Activated CD8-positive, alpha-beta memory T cell treated with anti-CD3 and anti-CD28 coated beads for 36 hours (primary cell): ENCODE measurements around the gene VPS18. TPM values are rescaled to one million over a fixed set of nuclear protein-coding genes. Genes with fewer than 3 reads are reported as not detected.

Experiments used
- CTCF ChIA-PET: fragments of 350-600 bp; sonication (Branson Sonifier 250); formaldehyde crosslinking; loops from one replicate; lab custom pipeline; 2021; ENCODE audit warnings: antibody characterized with exemption; lab: Charles Lee
- POLR2A ChIA-PET: fragments of 350-600 bp; sonication (Branson Sonifier 250); formaldehyde crosslinking; loops from one replicate; lab custom pipeline; 2021; ENCODE audit warnings: antibody characterized with exemption; lab: Charles Lee
- total RNA-seq, 2 experiments: library from RNA; stranded (reverse); gene quantifications; one replicate each; pipeline ENCODE4 v1.2.3, GENCODE V29; 2021

Gene VPS18
- total RNA-seq, 2 experiments from 2014 or later: 16.0 to 16.8 TPM

DNA sequence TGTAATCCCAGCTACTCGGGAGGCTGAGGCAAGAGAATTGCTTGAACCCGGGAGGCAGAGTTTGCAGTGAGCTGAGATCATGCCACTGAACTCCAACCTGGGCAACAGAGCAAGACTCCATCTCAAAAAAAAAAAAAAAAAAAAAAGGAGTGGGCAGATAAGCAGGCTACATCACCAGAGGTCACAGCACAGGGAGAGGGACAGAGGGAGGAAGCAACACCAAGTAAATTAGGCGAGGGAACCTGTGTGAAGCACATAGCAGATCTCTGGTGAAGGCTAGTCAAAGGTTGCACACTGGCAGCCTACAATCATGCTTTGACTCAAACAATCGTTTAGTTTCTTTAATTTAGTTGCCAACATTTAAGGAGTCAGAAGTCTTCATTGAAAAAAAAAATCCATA lies 33.1 kb upstream of the VPS18 start:
- CTCF ChIA-PET: interaction anchor here (0.6 to 1.2 kb wide), 3 partner anchors 16 to 116 kb away, joined by 3 to 4 read pairs (median 3); no protein-coding TSS in a partner anchor
- POLR2A ChIA-PET: interaction anchor here (0.7 kb wide), 1 partner anchor 13 kb away, joined by 3 read pairs; no protein-coding TSS in a partner anchor

- POLR2A ChIA-PET: no interaction called here
- CTCF ChIA-PET: interaction anchor here (1.6 kb wide), 1 partner anchor 10 kb away, joined by 5 read pairs; the partner anchor contains the start of gene RHOV
Observed at GRCh38 chr15:40863660-40864270, 30.5 kb upstream of the VPS18 start.

DNA sequence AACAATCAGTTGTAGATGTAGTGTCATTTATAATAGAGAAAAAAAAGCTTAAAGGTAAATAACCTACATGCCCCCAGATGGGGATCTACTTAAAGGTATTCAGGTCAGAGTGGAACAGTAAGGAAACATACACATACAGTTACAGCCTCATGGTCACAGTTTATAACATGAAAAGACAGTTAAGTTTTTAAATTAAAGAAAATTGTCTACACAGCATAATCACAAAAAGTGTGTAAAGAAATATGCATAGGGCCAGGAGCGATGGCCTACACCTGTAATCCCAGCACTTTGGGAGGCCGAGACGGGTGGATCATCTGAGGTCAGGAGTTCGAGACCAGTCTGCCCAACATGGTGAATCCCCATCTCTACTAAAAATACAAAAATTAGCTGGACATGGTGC lies 27.1 kb upstream of the VPS18 start:
- ChIA-PET CTCF (interaction anchor here (1.2 to 1.3 kb wide), 2 partner anchors 8 to 12 kb away, joined by 3 to 4 read pairs; no protein-coding TSS in a partner anchor), POLR2A (interaction anchor here (0.6 kb wide), 1 partner anchor 22 kb away, joined by 5 read pairs; no protein-coding TSS in a partner anchor)

DNA sequence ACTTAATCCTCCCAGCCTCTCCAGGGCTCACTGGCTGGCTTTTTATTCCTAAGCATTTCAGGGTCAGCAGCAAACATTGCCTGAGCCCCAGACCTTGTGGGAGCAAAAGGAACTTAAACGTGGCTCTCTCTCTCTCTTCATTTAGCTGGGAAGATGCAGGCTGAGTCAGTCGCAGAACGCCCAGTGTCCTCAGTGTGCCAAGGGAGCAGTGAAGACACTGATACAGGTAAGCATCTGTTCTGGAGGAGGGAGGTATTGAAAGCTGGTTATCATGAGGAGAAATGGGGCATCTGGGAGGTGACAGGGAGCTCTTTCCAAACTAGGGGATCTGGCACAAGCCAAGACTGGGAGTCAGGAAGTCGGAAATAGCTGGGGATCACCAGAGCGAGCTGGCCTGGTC lies 24.6 kb upstream of the VPS18 start:
- ChIA-PET POLR2A (no interaction called here), CTCF (interaction anchor here (1.1 to 1.3 kb wide), 2 partner anchors 11 to 25 kb away, joined by 3 to 9 read pairs; partner anchors contain the start of gene VPS18)

DNA sequence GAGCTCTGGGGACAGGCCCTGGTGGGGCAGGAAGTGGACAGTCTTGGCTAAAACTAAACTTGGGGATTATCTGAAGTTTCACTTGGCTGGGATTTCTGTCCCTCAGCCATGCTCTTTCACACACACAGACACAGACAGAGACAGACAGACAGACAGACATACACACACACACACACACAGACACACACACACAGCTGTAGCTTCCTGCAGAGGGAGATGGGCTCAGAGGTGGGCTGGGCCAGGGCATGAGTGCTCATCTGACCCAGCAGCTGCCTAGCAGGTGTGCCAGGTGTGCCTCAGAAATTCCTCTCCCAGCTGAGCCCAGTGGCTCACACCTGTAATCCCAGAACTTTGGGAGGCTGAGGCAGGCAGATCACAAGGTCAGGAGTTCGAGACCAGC lies 23.5 kb upstream of the VPS18 start:
- CTCF ChIA-PET: interaction anchor here (0.9 to 4.3 kb wide), 4 partner anchors 12 to 89 kb away, joined by 3 to 63 read pairs (median 4); partner anchors contain the start of gene VPS18
- POLR2A ChIA-PET: no interaction called here

GRCh38 chr15:40871749-40872617 lies 22.3 kb upstream of the VPS18 start:
- CTCF ChIA-PET: interaction anchor here (0.9 to 4.6 kb wide), 7 partner anchors 13 to 90 kb away, joined by 3 to 63 read pairs (median 4); partner anchors contain the start of gene VPS18
- POLR2A ChIA-PET: no interaction called here

DNA sequence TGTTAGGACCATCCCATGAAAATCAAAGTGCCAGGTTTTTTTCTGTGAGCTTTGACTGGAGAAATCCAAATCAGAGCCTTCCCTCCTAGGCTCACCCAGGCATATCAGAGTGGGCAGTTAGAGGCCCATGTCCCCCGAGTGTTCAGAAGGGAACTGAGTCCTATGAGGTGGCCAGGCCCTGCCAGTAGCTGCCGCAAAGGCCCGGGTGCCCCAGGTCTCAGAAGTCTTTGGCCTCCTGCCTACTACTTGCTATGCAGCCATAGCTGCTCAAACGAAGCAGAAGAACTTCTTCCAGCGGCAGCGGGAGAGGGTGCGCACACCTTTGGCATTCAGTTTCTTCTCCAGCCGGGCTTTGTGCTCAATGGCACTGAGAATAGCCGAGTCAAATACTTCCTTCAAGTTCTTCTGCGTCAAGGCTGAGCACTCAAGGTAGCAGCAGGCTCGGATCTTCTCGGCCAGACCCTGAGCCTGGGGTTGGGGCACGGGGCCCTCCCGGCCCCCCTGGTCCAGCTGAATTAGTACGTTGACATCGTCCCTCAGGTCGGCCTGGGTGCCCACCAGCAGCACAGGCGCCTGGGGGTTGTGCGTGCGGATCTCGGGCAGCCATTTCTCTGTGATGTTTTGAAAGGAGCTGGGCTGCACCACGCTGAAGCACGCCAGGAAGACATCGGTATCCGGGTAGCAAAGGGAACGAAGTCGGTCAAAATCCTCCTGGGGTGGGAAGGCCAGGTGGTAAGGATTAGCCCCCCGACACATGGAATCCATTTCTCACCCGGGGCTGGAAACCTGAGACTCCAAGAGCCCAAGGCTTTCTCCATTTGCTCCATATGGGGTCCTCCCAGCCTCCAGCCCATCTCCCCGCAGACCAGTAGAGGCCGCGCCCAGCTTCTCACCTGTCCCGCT lies 21.2 kb upstream of the VPS18 start:
- ChIA-PET CTCF (interaction anchor here (0.8 to 4.6 kb wide), 8 partner anchors 9 to 72 kb away, joined by 3 to 63 read pairs (median 6); partner anchors contain the start of gene VPS18), POLR2A (interaction anchor here (0.6 to 1.0 kb wide), 4 partner anchors 14 to 283 kb away, joined by 3 to 4 read pairs (median 3); partner anchors contain the start of gene DNAJC17)

DNA sequence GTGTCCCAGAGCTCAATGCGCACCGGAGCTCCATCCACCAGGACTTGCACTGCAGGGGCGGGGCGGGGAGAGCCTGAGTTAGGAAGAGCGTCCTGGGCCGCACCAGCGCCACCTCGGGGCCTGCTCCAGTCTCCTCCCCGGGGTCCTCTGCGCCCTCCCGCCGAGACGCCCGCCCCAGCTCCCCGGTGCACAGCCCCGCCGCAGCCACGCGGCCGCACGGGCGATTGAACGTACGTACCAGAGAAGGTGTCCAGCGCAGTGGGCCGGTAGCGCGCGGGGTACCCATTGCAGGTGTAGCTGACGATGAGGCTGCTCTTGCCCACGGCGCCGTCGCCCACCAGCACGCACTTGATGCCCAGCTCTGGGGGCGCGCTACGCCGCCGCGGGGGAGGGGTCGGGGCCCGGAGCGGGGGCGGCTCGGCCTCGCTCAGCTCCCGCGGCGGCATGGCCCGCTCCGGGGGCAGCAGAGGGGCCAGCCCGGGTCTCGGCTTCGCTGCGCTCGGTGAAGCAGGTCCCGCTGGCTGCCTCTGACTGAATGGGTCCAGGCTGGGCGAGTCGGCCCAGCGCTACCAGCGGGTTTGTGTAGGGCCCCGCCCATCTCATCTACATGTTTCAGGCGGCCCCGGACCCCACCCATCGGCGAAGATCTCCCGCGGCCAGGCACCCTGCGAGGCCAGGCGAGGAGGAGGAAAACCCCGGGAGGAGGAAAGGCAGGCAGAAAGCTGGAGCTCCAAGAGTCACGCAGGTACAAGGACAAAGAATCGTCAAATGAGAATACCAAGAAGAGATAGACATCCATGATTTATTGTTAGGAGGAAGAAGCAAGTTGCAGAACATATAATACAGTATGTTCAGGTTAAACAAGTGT lies 20.3 kb upstream of the VPS18 start, which contains the start of gene RHOV:
Gene RHOV, minus strand, starts transcription at position 541 of the 868 bp plus-strand sequence. Its CDS starts 95 bp downstream, at position 446.
- ChIA-PET CTCF (interaction anchor here (0.8 to 4.6 kb wide), 8 partner anchors 10 to 73 kb away, joined by 3 to 63 read pairs (median 6); partner anchors contain the start of gene VPS18), POLR2A (interaction anchor here (0.6 to 1.0 kb wide), 3 partner anchors 15 to 284 kb away, joined by 3 to 4 read pairs (median 3); partner anchors contain the start of gene DNAJC17)

DNA sequence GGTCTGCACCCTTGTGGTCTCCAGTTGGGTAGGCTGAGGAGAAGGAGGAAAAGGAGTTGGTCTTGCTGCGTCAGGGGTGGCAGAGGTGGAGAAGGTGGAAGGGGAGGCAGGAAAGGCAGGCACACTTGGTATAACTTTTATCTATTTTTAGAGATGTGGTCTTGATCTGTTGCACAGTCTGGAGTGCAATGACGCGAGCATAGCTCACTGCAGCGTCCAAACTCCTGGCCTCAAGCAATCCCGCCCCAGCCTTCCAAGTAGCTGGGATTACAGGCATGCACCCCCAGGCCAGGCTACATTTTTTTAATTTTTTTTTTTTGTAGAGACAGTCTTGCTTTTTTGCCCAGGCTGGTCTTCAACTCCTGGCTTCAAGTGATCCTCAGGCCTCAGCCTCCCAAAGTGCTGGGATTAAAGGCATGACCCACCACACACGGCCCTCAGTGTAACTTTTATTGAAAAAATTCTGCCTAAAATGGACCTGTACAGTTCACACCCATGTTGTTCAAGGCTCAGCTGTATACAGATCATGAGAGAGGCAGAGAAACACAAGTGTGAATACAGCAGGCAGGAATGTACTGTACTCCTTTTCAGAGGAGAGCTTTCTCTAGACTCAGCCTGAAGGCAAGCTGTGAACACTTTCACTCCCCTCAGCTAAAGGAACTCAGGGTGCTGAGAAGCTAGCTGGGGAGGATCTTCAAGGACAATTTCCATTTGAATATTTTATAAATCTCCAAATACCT lies 18.1 kb upstream of the VPS18 start:
- CTCF ChIA-PET: interaction anchor here (3.7 to 4.6 kb wide), 2 partner anchors 18 to 19 kb away, joined by 20 to 40 read pairs; partner anchors contain the start of gene VPS18
- POLR2A ChIA-PET: no interaction called here

DNA sequence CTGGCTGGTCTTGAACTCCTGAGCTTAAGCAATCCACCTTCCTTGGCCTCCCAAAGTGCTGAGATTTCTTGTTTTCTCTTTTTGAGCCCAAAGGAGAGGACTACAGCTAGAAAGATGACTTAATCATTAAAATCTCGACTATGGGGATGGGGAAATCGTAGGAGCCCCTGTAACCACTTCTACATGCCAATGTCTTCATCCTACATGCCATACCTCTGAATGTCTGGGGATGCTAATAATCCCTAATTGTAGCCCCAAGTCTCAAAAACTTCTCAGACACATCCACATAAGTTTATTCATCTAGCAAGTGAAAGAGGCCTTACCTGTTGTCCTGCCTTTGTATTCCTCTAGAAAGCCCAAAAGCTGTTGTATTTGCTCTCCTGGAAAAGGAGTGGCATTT lies 16.6 kb upstream of the VPS18 start:
- CTCF ChIA-PET: interaction anchor here (1.3 to 3.7 kb wide), 2 partner anchors 17 to 19 kb away, joined by 3 to 40 read pairs; no protein-coding TSS in a partner anchor

GRCh38 chr15:40878785-40879184 lies 15.5 kb upstream of the VPS18 start:
- POLR2A ChIA-PET: interaction anchor here (0.5 to 0.7 kb wide), 2 partner anchors 227 to 289 kb away, joined by 3 to 4 read pairs; no protein-coding TSS in a partner anchor

More for the DNA sequence above, 16.6 kb upstream of the VPS18 start:
- POLR2A ChIA-PET: no interaction called here

DNA sequence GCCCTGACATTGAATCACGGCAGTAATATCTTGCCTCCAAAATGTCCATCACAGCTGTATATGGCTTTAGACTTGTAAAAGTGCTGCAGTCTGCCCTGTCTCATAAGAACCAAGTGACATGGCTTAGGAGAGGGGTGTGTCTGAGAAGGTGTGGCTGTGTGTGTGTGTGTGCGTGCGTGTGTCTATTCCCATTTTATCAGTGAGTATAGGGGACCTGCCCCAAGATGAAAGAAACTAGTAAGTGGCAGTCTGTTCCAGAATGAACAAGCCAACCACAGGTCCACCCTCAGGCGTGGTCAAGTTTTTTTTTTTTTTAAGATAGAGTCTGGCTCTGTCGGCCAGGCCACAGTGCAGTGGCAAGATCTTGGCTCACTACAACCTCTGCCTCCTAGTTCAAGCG lies 14.6 kb upstream of the VPS18 start:
- ChIA-PET POLR2A (interaction anchor here (0.5 to 0.7 kb wide), 2 partner anchors 228 to 290 kb away, joined by 3 to 4 read pairs; no protein-coding TSS in a partner anchor), CTCF (interaction anchor here (1.0 to 3.7 kb wide), 2 partner anchors 15 to 21 kb away, joined by 6 to 40 read pairs; partner anchors contain the start of gene VPS18)

More at GRCh38 chr15:40878785-40879184, 15.5 kb upstream of the VPS18 start:
- CTCF ChIA-PET: interaction anchor here (0.5 to 3.7 kb wide), 5 partner anchors 10 to 28 kb away, joined by 3 to 40 read pairs (median 5); partner anchors contain the start of gene VPS18

- CTCF ChIA-PET: interaction anchor here (1.4 to 2.9 kb wide), 2 partner anchors 13 to 23 kb away, joined by 4 to 18 read pairs; partner anchors contain the start of gene VPS18
- POLR2A ChIA-PET: no interaction called here
Observed at GRCh38 chr15:40881351-40881750, 12.9 kb upstream of the VPS18 start.

DNA sequence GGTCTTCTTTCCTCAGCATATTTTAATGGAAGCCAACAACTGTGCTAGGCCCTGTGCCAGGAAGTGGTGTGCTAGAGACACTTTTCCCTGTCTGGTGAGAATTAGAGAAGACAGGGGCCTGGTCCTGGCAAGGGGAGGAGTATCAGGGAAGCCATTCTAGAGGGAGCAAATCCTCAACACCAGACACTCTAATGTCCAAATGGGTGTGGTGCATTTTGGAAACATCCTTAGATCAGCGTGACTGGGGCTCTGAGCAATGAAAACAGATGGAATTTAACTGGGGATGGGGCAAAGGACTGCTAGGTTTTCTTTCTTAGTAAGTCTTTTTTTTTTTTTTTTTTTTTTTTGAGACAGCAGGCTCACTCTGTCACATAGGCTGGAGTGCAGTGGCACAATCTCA lies 7.7 kb upstream of the VPS18 start:
- ChIA-PET CTCF (interaction anchor here (3.5 kb wide), 1 partner anchor 28 kb away, joined by 28 read pairs; no protein-coding TSS in a partner anchor), POLR2A (no interaction called here)

- CTCF ChIA-PET: interaction anchor here (1.4 kb wide), 1 partner anchor 18 kb away, joined by 3 read pairs; no protein-coding TSS in a partner anchor
- POLR2A ChIA-PET: no interaction called here
Observed at GRCh38 chr15:40889112-40889511, 5.1 kb upstream of the VPS18 start.
